ENCODE results near the gene TTLL11. TPM values are rescaled to one million over a fixed set of nuclear protein-coding genes. Genes with fewer than 3 reads are reported as not detected.
A peak's percentile ranks its signal among the peaks of the same experiment; 100 is the strongest.

Gene TTLL11
- total RNA-seq, 4 donors from 2014 or later: 20.5 to 41.3 (median 27.6) TPM

DNA sequence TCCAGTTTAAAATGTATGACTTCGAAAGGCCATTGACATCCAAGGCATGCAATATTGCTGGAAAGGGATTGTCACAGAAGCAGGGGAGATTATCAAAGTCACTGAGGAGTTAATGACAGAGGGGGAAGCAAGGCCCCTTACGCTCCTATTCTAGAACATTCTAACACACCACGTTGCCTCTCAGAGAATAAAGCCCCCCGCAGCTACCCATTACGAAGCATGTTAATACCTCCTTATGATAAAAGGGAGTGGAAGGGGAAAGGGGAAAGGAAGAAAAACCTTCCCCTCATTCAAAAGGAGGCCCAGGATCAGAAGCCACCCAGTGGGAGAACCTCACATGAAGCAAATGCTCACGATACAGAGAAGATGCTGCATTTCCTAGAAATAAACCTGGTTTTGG lies 228.0 kb downstream of the TTLL11 start:
- no peak for DNase-seq (ENCODE audit: extremely low spot score)
- 93% methylated on average over 6 of the region's 6 CpGs for WGBS
- intact Hi-C loops (cut with DNase I): no loop called here

DNA sequence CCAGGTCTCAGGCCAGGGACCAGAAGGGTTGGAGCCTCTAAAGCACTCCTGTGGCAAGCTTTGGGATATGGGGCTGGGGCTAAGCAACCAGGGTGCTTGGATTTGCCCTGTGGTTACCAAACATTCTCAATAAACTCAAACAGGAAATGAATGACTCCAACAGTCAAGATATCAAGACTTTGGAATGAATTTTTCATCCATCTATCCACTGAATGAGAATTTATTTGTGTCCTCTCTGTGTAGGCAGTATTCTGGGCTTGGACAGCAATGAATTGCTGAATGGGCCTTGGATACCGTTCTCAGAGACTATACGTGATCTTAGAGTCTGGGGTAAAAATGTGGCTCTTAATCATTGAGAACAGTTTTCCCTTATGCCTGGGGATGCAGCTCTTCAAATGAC lies 229.2 kb downstream of the TTLL11 start:
- peaks cover 0 to 13% (median 10%) of the 10 kb centered on the region in 4 donors for H3K4me1 ChIP-seq

More for the DNA sequence above, 228.0 kb downstream of the TTLL11 start:
- peaks cover 0 to 26% (median 10%) of the 10 kb centered on the region in 4 donors for H3K36me3 ChIP-seq
- no peaks in the 10 kb centered on the region for H3K9me3 ChIP-seq
- H3K4me3 ChIP-seq: no peak overlapping the region
- H3K4me1 ChIP-seq: peaks cover 0 to 13% (median 10%) of the 10 kb centered on the region in 4 donors
- no peaks in the 10 kb centered on the region for H3K27me3 ChIP-seq
- TF ChIP-seq POLR2A (IDR thresholded peaks at IDR 0.05; ENCODE audit: low read depth) (no peak), EP300 (IDR thresholded peaks at IDR 0.05) (no peak), POLR2AphosphoS5 (IDR thresholded peaks at IDR 0.05) (no peak)
- TF ChIP-seq, protein P1, sequence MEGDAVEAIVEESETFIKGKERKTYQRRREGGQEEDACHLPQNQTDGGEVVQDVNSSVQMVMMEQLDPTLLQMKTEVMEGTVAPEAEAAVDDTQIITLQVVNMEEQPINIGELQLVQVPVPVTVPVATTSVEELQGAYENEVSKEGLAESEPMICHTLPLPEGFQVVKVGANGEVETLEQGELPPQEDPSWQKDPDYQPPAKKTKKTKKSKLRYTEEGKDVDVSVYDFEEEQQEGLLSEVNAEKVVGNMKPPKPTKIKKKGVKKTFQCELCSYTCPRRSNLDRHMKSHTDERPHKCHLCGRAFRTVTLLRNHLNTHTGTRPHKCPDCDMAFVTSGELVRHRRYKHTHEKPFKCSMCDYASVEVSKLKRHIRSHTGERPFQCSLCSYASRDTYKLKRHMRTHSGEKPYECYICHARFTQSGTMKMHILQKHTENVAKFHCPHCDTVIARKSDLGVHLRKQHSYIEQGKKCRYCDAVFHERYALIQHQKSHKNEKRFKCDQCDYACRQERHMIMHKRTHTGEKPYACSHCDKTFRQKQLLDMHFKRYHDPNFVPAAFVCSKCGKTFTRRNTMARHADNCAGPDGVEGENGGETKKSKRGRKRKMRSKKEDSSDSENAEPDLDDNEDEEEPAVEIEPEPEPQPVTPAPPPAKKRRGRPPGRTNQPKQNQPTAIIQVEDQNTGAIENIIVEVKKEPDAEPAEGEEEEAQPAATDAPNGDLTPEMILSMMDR (IDR thresholded peaks at IDR 0.05): no peak
- no peak overlapping the region for H3K27ac ChIP-seq (replicated peaks in 1 of 4)

DNA sequence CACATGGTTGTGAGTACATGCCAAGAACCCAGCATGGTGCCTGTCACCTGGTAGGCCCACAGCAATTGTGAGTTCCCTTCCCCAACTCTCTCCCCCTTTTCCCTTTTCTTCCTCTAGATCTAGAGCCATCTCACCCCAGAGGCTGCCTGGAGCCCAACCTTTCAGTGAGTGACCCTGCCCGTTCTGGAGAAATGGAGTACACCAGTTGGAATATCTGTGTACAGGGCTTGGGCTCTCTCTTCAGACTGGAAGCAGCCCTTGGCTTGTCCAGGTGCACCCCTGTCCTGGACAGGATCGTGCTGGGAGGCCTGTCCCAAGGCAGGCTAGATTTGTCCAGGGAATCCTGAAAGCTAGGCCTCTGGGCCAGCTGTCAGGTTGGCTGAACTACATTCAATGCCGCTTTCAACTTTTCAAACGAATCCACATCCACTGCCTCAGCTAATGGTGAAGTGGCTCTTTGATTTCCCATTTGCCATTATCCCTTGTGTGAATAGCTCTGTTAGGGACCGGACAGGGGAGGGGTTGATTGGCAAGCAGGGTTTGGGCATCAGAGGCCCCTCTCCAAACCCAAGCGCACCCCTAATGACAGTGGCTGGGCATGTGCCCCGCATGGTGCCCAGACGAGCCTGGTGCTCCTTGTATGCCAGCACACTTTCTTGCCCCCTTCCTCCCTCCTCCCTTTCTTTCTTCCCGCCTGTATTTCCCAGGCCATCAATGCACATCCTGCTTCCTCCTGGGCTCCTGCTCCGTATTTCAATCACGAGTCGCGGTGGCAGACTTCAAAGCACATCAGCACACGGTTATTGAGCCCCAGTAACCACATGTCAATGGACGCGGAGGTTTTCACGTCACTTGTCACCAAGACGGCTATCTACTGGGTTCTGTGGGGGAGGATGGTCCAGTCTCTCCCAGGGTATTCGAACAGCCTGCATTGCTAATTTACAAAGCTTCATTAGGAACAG lies 230.5 kb downstream of the TTLL11 start:
- H3K36me3 ChIP-seq: peaks cover 0 to 25% (median 8%) of the 10 kb centered on the region in 4 donors
- 95% methylated on average over 19 of the region's 19 CpGs for WGBS
- H3K9me3 ChIP-seq: no peaks in the 10 kb centered on the region
- H3K4me1 ChIP-seq: peaks cover 0 to 13% (median 10%) of the 10 kb centered on the region in 4 donors
- DNase-seq (ENCODE audit: extremely low spot score): no peak
- no peaks in the 10 kb centered on the region for H3K27me3 ChIP-seq
- TF ChIP-seq POLR2A (IDR thresholded peaks at IDR 0.05; ENCODE audit: low read depth): no peak
- no peak for TF ChIP-seq EP300 (IDR thresholded peaks at IDR 0.05)
- TF ChIP-seq POLR2AphosphoS5 (IDR thresholded peaks at IDR 0.05): no peak
- TF ChIP-seq, protein P1 (IDR thresholded peaks at IDR 0.05): no peak
- intact Hi-C loops (cut with DNase I): loop anchor here (5.0 kb wide), 1 partner anchor 175 kb away; no protein-coding TSS in a partner anchor
- H3K27ac ChIP-seq (replicated peaks in 1 of 4): no peak overlapping the region
- no peak overlapping the region for H3K4me3 ChIP-seq

More for the DNA sequence above, 229.2 kb downstream of the TTLL11 start:
- H3K36me3 ChIP-seq: peaks cover 0 to 30% (median 5%) of the 10 kb centered on the region in 4 donors
- no peak overlapping the region for H3K27ac ChIP-seq (replicated peaks in 1 of 4)
- WGBS: 73% methylated on average over 2 of the region's 2 CpGs
- DNase-seq (ENCODE audit: extremely low spot score): no peak
- intact Hi-C loops (cut with DNase I): loop anchor here (5.0 kb wide), 1 partner anchor 177 kb away; no protein-coding TSS in a partner anchor
- H3K4me3 ChIP-seq: no peak overlapping the region
- no peaks in the 10 kb centered on the region for H3K27me3 ChIP-seq
- TF ChIP-seq POLR2A (IDR thresholded peaks at IDR 0.05; ENCODE audit: low read depth) (no peak), EP300 (IDR thresholded peaks at IDR 0.05) (no peak), POLR2AphosphoS5 (IDR thresholded peaks at IDR 0.05) (no peak)
- TF ChIP-seq, protein P1 (IDR thresholded peaks at IDR 0.05): no peak
- H3K9me3 ChIP-seq: no peaks in the 10 kb centered on the region

DNA sequence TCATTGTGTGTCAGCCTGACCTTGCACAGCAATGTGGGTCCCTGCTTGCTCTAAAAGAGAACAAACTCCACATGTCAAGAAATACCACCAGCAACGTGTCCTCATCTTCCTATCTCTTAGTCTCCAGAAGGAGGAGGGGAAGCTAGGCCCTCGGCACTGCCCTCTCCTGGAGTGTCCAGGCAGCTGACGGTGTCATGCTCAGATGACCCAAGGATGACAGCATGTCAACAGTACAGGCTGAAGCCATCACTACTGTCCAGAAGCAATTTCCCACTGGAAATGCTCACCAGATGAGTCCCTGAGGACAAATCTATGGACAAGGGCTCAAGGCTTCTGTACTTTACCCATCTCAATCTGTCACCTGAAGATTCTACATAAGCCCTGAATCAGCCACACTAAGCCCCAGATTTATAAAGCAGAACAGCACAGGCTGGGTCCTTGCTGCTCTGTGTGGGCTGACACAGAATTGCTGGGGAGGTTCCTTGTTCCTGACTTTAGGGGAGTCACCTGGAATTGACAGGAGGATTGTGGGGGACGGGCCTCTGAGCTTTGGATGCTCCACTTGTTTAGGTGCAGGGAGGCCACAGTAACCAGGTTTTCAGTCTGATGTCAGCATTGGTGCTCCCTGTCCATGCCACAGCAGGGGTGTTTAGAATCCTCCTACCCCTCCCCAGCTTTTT lies 231.5 kb downstream of the TTLL11 start:
- Histone ChIP-seq H3K27ac (replicated peaks in 1 of 4) (no peak overlapping the region), H3K4me1 (peaks cover 0 to 13% (median 10%) of the 10 kb centered on the region in 4 donors), H3K9me3 (no peaks in the 10 kb centered on the region), H3K36me3 (peaks cover 0 to 28% (median 11%) of the 10 kb centered on the region in 4 donors), H3K27me3 (no peaks in the 10 kb centered on the region), H3K4me3 (no peak overlapping the region)
- WGBS: 71% methylated on average over 4 of the region's 4 CpGs
- DNase-seq (ENCODE audit: extremely low spot score): no peak
- intact Hi-C loops (cut with DNase I): loop anchor here (5.0 kb wide), 1 partner anchor 174 kb away; no protein-coding TSS in a partner anchor
- TF ChIP-seq POLR2A (IDR thresholded peaks at IDR 0.05; ENCODE audit: low read depth) (no peak), POLR2AphosphoS5 (IDR thresholded peaks at IDR 0.05) (no peak)
- TF ChIP-seq, protein P1 (IDR thresholded peaks at IDR 0.05): peak in 2 of 3 experiments; percentile 24 to 47

Data from esophagus muscularis mucosa (tissue), 4 donors.